GM19193 (cell line): ENCODE data around the gene NT5DC1.

ENCODE experiments used
- POLR2A ChIP-seq: IDR thresholded peaks from 4 replicates; pipeline ENCODE4 v1.6.1; 2011; ENCODE audit not compliant: insufficient read depth, insufficient read length; ENCODE audit errors: extremely low read depth

NT5DC1 gene

DNA sequence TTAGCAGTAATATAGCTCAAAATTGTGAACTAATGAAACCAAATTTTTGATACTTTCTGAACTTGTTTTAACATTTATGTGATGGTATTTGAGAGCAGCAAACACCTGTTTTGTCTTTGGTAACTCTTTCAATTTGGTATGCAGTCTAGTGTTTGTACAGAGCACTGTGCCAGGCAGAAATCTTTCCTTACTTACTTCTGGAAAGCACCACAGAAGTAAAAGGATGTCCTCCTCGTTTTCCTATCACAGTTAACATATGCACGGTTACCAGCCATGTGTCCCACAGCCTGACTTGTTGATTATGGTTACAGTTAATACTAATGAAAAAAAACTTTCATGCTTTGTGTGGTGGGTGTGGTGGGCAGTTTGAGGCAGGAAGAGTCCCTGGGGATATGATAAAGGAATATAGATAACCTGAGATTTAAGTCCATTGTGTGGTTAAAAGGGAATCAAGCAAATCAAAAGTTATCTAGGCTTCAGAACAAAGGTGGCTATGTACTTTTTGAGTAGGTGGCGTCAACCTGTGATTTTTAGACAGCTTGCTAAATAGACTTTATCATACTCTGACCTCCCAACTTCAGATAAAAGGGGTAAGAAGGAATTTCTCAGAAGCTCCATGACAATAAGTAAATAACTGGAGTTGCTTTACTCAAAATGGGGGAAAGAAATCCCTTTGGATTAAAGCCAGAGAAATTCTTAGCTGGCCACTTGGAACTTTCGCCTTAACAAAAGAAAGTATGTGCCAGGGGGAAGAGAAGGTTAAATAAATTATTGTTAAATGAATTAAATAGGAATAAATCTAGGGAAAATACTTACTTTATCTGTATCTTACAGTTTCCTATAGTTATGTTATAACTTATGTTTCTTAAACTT, 45.4 kb downstream of the NT5DC1 start:
- no peak for TF ChIP-seq POLR2A

DNA sequence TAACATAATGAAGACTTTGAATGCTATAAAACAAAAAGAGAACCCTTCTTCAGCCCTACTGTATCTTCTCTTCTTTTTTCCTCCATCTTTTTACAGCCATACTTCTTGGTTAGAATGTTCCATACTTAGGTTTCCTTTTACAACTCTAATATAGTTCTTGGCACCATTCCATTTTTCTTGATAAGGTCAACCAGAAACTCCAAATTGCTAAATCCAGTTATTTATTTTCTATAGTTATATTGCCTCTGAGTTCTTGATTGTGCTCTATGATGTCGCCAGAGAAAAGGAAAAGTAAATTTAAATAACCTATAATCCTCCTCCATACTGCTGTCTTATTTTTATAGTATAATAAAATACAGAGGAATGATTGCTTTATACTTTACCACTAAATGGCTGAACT, 52.0 kb downstream of the NT5DC1 start:
- TF ChIP-seq POLR2A = no peak

DNA sequence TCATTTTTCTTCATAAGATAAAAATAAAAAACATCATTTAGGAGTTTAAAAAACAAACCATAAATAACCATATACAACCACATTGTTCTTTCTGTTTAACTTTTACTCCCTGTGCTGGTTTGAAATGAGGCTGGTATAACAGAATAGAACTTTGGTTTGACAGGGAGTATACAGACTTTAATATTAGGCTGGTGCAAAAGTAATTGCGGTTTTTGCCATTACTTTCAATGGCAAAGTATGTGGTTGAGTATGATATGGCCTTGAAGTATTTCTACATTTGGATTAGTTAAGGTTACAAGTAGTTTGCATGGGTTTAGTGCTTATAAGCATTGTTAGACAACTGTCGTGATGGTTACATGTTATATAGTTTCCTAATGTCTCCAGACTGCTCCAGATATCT, 54.2 kb downstream of the NT5DC1 start:
- no peak for TF ChIP-seq POLR2A

DNA sequence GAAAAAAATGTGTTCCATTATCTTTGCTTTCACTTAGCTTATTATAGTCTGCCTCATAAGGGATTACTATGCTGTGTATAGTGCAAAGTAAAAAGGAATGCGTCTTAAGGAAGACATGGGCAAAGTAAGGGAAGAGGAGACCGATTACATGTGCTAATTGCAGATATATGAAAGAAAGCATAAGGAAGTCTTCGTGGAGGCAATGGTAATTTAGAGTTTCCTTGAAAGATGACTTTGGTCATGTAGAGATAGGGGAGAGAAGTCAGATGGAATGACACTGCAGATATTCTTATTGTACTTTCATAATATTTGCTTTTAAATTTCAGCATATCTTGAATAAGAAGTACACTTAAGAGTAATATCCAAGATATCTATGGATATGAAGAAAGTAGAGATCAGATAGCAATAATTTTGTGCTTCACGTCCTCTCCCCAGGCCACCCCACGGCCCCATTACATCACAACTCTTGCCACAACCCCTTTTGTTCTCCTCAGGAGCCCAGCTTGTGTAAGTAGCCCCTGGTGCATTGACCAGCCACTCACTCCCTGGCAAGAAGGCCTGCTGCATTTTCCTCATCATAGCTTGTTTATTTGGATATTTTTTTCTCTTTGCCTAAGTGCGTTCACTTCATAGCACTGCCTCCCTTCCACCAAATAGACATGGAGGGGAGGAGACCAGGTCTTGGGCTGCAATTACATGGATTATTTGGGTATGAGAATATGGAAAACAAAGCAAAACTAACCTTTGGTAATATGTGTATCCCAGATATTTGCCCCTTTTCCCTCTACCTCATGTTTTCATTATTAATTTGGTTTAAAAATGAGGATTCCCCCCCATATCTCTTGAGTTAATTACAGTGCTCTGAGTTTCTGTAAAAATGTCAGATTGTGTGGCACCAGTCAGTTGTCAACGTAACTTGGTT, 56.0 kb downstream of the NT5DC1 start:
- TF ChIP-seq POLR2A = no peak

DNA sequence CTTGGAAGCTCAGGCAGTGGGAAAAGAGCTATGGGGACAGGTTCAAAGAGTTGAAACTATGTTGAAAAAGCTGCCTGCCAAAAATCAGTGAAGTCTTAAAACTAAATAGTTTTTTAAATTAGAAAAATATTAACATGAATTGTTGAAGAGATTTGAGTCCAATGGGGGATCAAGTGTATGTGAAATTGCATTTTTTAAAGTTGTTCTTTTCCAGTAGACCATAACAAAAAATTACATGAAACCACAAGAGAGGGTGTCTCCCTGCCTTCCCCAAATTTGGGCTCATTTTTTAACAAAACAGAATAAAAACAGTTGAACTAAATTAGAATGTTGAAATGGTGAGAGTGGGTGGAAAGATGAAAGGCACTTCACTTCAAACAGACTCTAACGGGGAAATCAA, 56.7 kb downstream of the NT5DC1 start:
- TF ChIP-seq POLR2A = no peak

DNA sequence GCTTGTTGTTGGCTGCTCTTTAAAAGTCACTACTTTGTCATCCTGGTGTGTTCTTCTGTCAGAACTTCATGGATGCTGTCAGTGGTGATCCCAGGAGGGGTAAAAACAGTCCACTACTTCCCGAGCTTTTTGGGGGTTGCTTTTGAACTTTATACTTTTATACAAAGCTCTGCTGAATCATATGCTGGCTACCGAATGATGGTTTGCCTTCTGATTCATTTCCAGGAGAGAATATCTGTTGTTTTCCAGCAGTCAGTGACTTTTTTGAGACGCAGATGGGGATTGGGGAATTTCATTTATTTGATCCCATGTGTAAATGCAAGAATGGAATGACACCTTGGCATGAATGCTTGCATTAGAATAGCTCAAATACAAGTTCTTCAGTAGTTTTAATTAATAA, 58.0 kb downstream of the NT5DC1 start:
- no peak for TF ChIP-seq POLR2A

DNA sequence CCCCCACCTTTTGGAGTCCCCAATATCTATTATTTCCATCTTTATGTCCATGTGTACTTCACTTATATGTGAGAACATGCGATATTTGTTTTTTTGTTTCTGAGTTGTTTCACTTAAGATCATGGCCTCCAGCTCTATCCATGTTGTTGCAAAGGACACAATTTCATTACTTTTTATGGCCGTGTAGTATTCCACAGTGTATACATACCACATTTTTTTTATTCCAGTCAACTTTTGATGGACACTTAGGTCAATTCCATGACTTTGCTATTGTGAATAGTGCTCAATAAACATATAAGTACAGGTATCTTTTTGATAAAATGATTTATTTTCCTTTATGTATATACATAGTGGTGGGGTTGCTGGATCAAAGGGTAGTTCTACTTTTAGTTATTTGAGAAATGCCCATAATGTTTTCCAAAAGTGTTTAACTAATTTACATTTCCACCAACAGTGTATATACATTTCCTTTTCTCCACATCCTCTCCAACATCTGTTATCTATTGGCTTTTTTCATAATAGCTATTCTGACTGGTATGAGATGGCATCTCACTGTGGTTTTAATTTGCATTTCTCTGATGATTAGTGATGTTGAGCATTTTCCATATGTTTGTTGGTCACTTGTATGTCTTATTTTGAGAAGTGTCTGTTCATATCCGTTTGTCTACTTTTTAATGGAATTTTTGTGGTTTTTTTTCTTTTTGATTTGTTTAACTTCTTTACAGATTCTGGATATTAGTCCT, 59.3 kb downstream of the NT5DC1 start:
- no peak for TF ChIP-seq POLR2A

DNA sequence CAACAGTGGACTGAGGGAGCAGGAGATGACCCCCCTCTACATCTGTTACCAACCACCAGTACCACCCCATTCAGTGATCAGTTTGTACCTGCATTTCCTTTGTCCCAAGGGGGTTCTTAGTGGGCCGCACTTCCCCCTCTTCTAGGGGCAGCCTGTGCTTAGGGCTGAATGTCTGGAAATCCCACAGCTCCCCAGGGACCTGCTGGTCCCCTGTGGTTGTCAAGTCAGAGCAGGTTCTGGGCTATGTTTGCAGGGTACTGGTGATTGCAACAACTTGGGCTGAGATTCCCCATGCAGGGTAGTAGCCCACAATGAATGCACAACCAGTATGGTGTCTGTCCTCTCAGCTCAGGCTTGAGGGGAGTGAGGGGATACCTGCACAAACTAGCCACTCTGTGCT, 64.9 kb downstream of the NT5DC1 start:
- TF ChIP-seq POLR2A = no peak

DNA sequence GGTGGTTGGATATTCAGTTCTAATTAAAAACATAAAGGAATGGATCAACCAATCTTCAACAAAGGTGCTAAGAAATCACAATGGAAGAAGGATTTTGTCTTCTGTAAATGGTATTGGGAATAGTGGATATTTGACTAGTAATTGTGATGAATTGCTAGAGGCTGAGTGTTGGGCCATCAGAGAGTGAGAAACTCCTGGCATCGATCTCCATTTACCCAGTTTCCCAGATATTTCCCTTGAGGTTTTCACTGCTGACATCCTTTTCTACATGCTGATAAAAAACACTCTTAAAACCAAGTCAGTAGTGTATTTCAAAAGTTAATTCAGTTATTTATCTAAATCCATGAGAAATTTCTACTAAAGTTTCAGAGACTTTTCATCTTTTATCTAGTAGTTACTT, 65.7 kb downstream of the NT5DC1 start:
- no peak for TF ChIP-seq POLR2A

DNA sequence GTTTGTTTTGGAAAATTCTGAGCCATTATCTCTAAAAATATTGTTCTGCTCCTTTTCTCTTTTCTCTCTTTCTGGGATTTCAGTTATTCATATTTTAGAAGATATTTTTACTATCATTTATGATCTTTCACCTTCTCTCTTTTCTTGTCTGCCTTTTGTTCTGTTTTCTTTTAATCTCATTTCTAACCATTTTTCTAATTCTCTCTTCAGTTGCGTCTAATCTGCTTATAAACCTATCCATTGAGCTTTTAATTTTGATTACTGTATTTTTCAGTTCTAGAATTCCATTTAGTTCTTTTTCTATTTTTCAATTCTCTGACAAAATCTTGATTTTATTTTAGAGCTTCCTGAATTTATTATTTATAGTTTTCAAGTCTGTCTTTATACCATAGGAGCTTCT, 67.5 kb downstream of the NT5DC1 start:
- TF ChIP-seq POLR2A = no peak

DNA sequence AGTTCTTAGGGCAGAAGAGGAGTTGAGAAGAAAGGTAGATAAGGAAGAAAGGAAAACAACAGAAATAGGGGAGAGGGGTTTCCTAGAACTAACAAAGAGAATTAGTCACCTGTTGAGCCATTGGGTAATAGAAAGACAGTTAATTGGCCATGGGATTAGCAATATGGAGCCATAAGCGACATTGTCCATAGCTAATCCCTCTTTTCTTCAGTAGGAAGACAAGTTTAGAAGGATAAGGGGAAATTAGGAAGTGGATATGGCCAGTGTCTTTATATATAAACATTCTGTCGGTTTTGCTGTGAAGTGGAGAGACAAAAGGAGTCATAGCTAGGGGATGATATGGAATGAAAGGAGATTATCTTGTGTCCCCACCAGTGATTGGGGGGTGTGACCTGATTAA, 69.2 kb downstream of the NT5DC1 start:
- TF ChIP-seq POLR2A = no peak

DNA sequence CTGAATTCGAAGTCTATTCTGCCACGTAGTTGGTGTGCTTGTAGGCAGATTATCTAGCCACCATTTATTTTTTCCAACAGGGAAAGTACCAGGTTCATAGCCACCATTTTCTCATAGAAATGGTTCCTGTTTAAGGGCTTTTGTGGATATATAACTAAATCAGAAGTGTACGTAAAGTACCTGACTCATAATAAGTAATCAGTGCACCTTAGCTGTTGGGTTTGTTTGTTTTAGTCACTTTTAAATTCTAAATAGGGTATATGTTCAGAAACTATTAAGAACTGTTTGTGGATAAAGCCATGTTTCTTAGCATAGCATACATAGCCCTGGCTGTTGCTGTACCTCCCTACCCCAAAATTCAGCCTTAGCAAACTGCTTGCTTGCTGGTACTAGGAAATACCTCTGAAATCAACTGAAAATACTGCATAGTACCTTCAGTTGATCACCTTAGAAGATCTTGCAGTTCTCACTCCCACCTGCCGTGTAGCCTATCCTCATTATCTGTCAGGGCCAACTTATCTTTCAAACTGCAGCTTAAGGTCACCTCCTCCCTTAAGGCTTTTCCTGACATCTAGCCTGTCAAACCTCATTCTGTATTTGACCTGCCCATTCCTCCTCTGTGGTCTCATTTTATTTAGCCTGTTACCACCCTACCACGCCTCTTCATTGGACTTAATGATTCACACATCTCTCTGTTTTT, 69.9 kb downstream of the NT5DC1 start:
- TF ChIP-seq POLR2A = no peak

DNA sequence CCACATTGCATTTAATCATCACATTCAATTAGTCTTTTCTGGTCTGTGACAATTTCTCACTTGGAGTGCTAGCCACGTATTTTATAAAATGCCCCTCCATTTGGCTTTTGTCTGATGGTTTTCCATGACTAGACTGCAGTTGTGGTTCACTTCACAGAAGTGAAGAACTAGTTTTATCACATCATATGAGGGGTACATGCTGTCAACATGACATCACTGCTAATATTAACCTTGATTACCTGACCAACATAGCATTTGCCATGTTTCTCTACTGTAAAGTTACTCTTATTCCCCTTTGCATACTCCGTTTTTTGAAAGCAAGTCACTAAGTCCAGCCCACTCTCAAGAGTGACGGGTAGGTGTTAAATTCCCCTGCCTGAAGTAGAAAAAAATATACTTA, 73.3 kb downstream of the NT5DC1 start:
- TF ChIP-seq POLR2A = no peak

DNA sequence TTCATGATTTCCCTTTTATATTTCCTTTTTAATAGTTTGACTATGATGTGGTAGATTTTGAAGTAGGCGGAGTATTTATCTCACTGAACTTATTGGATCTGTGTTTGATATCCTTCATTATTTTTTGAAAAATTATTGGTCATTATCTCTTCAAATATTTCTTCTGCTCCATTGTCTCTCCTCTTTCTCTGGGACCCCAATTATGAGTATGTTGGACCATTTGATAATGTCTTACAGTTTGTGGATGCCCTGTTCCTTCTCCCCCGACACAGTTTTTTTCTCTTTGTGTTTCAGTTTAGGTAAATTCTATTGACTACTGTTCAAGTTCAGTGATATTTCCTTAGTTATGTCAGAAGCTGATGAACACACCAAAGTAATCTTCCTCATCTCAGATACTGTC, 74.7 kb downstream of the NT5DC1 start:
- no peak for TF ChIP-seq POLR2A
